Sigmoid colon (tissue), 4 donors: ENCODE data around the gene DGLUCY.
A peak's percentile ranks its signal among the peaks of the same experiment; 100 is the strongest.

Experiments
- POLR2A ChIP-seq, 2 donors: fragments of 450-650 bp; IDR thresholded peaks; one replicate each; pipeline ENCODE4 v1.6.1; 2016; ENCODE audit warnings: antibody characterized with exemption in 2 of 2, mild to moderate bottlenecking in 2 of 2, moderate library complexity in 2 of 2
- POLR2AphosphoS5 ChIP-seq, 4 donors: sonication (generic); formaldehyde crosslinking; IDR thresholded peaks; one replicate each; pipeline ENCODE4 v1.6.1; 2017; ENCODE audit warnings: antibody characterized with exemption in 4 of 4
- TF ChIP-seq, protein P1 (sequence below), 4 experiments: fragments of 450-650 bp in 3 of 4; fragments of 200-600 bp in 1 of 4; IDR thresholded peaks; one replicate each; pipeline ENCODE4 v1.5.1; 2016 to 2019; ENCODE audit warnings: antibody characterized with exemption in 4 of 4, mild to moderate bottlenecking in 3 of 4, moderate library complexity in 2 of 4

GRCh38 chr14:91154851-91155625 lies 41.2 kb downstream of the DGLUCY start:
- TF ChIP-seq, protein P1, sequence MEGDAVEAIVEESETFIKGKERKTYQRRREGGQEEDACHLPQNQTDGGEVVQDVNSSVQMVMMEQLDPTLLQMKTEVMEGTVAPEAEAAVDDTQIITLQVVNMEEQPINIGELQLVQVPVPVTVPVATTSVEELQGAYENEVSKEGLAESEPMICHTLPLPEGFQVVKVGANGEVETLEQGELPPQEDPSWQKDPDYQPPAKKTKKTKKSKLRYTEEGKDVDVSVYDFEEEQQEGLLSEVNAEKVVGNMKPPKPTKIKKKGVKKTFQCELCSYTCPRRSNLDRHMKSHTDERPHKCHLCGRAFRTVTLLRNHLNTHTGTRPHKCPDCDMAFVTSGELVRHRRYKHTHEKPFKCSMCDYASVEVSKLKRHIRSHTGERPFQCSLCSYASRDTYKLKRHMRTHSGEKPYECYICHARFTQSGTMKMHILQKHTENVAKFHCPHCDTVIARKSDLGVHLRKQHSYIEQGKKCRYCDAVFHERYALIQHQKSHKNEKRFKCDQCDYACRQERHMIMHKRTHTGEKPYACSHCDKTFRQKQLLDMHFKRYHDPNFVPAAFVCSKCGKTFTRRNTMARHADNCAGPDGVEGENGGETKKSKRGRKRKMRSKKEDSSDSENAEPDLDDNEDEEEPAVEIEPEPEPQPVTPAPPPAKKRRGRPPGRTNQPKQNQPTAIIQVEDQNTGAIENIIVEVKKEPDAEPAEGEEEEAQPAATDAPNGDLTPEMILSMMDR (IDR thresholded peaks at IDR 0.05) = no peak
- TF ChIP-seq POLR2AphosphoS5 (IDR thresholded peaks at IDR 0.05) = peak in 2 of 4 donors; percentile 40 to 41
- TF ChIP-seq POLR2A (IDR thresholded peaks at IDR 0.05) = no peak
